ENCODE results near the gene ZHX3.

The ZHX3 gene

DNA sequence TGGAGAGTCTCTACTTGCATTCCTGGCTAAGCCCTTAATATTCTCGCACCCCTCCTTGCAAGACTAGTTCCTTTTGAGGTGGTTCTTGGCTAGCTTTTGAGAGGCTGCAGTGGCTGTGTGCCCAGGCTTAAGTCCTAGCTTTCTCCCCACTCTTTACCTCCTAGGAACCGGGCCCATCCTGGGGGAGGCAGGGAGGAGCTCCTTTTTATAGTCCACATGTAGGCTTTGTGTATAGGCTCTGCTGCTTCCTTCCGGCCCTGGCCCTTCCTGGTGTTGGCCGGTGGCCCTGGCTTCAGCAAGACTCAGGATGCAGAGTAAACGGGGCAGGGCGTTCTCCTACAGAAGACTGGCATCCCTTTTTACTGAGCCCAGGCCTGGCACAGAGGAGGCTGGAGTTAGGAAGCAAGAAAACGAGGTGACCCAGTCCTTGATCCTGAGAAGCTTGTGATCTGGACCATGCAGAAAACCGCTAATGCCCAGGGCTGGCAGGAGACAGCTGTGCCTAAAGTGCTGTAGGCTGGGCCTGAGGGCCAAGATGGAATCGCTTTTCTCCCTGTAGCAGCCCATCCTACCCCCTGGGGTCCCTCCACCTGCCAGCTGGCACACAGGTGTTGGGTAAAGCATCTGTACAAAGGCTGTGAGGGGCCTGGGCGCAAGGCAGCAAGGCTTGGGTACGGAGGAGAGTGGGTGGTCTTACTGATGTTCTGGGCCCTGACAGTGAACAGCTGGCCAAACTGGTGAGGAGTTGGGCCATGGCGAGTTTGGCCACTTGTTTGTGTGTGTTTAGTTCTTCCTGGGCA, 171.5 kb downstream of the ZHX3 start:
- DNase-seq (ENCODE audit: insufficient read length, low spot score), result no peak
- FAIRE-seq, result no peak
- TF ChIP-seq POLR2A (IDR thresholded peaks at IDR 0.05; ENCODE audit: low read depth, low read length), result no peak
- no peak for TF ChIP-seq TAF1 (IDR thresholded peaks at IDR 0.05; ENCODE audit: low read depth, low read length)
- no peak for TF ChIP-seq PAX5 (IDR thresholded peaks at IDR 0.05; ENCODE audit: insufficient read depth, low read length, severe bottlenecking)
- TF ChIP-seq POLR2AphosphoS5 (IDR thresholded peaks at IDR 0.05; ENCODE audit: low read depth, low read length), result no peak
- TF ChIP-seq SPI1 (IDR thresholded peaks at IDR 0.05; ENCODE audit: low read depth, low read length), result no peak
- TF ChIP-seq POU2F2 (IDR thresholded peaks at IDR 0.05; ENCODE audit: low read depth, low read length), result no peak

- DNase-seq (ENCODE audit: insufficient read length, low spot score) (no peak), FAIRE-seq (no peak)
- TF ChIP-seq PAX5 (IDR thresholded peaks at IDR 0.05; ENCODE audit: insufficient read depth, low read length, severe bottlenecking) (no peak), TAF1 (IDR thresholded peaks at IDR 0.05; ENCODE audit: low read depth, low read length) (no peak)
Observed at GRCh38 chr20:41145317-41145716, 172.2 kb downstream of the ZHX3 start.

GRCh38 chr20:41143354-41143753, 174.2 kb downstream of the ZHX3 start:
- FAIRE-seq, result peak; percentile 28
- DNase-seq (ENCODE audit: insufficient read length, low spot score), result no peak
- no peak for TF ChIP-seq PAX5 (IDR thresholded peaks at IDR 0.05; ENCODE audit: insufficient read depth, low read length, severe bottlenecking)
- TF ChIP-seq TAF1 (IDR thresholded peaks at IDR 0.05; ENCODE audit: low read depth, low read length), result no peak
- TF ChIP-seq POLR2A (IDR thresholded peaks at IDR 0.05; ENCODE audit: low read depth, low read length), result no peak
- no peak for TF ChIP-seq POU2F2 (IDR thresholded peaks at IDR 0.05; ENCODE audit: low read depth, low read length)
- no peak for TF ChIP-seq POLR2AphosphoS5 (IDR thresholded peaks at IDR 0.05; ENCODE audit: low read depth, low read length)
- no peak for TF ChIP-seq SPI1 (IDR thresholded peaks at IDR 0.05; ENCODE audit: low read depth, low read length)

DNA sequence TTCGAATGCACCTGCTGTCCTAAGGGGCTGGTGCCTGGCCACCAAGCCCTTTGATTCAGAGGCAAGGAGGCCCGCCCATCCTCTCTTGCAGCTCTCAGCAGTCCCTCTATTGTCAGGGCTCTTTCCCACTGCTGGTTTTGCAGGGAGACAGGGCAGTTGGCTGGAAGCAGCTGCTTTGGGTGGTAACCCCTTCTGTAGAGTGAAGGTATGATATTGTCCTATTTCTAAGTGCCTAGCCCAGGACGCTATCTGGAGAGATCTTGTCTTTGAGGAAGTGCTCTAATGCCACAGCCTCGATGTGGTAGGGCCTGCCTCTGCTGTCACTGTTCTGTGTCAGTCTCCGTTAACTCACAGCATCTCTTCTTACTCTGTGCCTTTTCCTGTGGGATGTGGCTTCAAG, 174.6 kb downstream of the ZHX3 start:
- DNase-seq (ENCODE audit: insufficient read length, low spot score) (no peak), FAIRE-seq (peak; percentile 75)
- TF ChIP-seq SPI1 (IDR thresholded peaks at IDR 0.05; ENCODE audit: low read depth, low read length) (peak; percentile 88), POU2F2 (IDR thresholded peaks at IDR 0.05; ENCODE audit: low read depth, low read length) (no peak)

DNA sequence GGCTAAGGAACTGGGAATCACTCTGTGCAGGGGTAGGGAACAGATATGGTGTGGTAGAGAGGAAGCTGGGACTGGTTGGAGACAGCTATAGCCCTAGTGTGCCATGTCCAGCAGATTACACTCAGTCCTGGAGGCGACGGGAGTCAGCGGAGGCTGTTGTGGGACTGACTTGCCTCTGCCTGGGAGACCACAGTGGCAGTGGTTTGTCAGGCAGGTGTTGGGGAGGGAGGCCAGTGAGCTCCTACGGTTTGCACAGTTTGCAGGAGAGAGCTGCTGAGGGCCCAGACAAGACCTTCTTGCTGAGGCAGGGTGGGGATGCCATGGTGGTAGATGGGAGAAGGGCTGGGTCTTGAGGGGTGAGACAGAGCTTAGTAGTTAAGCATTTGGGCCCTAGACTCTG, 175.3 kb downstream of the ZHX3 start:
- FAIRE-seq, result no peak
- no peak for DNase-seq (ENCODE audit: insufficient read length, low spot score)
- TF ChIP-seq SPI1 (IDR thresholded peaks at IDR 0.05; ENCODE audit: low read depth, low read length) (no peak), POLR2AphosphoS5 (IDR thresholded peaks at IDR 0.05; ENCODE audit: low read depth, low read length) (no peak), POLR2A (IDR thresholded peaks at IDR 0.05; ENCODE audit: low read depth, low read length) (no peak), POU2F2 (IDR thresholded peaks at IDR 0.05; ENCODE audit: low read depth, low read length) (no peak), PAX5 (IDR thresholded peaks at IDR 0.05; ENCODE audit: insufficient read depth, low read length, severe bottlenecking) (no peak), TAF1 (IDR thresholded peaks at IDR 0.05; ENCODE audit: low read depth, low read length) (no peak)

DNA sequence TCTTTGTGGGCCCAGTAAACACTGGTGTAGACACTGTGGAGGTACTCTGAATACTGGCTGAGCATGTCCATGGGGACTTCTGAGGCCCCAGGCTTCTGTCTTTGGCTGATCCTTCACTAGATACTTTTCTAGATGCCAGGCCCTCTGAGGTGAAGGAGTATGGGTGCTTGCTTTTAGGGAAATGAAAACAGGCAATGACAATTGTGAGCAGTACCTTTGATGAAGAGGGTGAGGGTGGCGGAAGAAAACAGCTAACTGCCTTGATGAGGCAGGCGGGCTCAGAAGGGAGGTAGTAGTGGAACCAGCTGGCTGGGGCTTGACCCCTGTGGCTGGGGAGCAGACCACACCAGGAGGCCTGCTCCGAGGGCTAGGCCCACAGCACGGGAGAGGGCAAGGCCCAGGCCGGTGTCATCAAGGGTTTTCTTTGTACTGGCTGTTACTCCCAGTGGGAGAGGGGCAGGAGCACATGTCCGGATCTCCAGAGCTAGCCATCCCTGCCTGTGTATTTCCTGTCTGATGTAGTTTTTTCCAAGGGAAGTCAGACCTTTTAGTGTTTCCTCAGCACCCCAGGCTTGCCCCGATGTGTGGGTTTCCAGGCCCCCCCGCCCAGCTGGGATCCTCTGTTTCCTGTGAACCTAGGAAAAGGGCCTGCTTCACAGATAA, 176.2 kb downstream of the ZHX3 start:
- DNase-seq (ENCODE audit: insufficient read length, low spot score) (no peak), FAIRE-seq (peak; percentile 91)
- TF ChIP-seq POLR2AphosphoS5 (IDR thresholded peaks at IDR 0.05; ENCODE audit: low read depth, low read length), result no peak
- TF ChIP-seq SPI1 (IDR thresholded peaks at IDR 0.05; ENCODE audit: low read depth, low read length), result peak; percentile 77
- no peak for TF ChIP-seq POU2F2 (IDR thresholded peaks at IDR 0.05; ENCODE audit: low read depth, low read length)
- TF ChIP-seq PAX5 (IDR thresholded peaks at IDR 0.05; ENCODE audit: insufficient read depth, low read length, severe bottlenecking), result no peak
- no peak for TF ChIP-seq POLR2A (IDR thresholded peaks at IDR 0.05; ENCODE audit: low read depth, low read length)

GRCh38 chr20:41140226-41141133, 177.1 kb downstream of the ZHX3 start:
- no peak for DNase-seq (ENCODE audit: insufficient read length, low spot score)
- FAIRE-seq, result no peak

DNA sequence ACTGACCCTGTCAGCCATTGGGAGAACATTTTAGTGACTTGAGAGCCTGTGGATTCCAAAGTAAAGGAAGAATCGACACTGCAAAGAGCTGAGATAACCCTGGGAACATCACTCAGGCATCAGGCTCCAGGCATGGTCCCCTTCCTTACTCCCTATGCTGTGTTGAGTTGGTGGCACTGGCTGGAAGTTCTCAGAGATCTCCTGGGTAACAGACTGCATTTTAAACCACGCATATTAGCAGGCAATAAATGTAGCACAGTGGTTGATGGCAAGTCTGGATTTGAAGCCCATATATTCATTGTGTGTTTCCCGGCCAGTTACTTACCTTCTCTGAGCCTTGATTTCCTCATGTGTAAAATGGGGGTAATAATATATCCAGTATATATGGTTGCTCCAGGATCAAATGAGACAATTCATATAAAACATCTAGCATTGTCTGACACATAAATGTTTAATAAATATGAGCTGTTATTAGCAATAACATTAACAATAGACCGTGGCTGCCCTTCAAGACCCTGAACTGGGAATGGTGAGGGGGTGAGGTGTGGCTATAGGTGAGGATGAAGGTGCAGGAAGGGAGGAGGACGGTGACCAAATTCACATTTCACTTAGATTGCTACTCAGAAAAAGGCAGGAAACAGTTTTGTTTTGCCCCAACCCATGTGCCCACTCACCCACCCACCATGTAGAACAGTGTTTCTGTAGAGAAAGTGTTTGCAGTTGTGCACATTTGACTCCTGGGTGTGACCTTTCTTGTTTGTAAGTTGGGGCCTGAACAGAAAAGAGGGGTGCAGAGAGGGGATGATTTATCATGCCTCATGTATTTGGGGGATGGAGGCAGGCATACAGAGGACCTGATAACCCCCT, 178.1 kb downstream of the ZHX3 start:
- no peak for FAIRE-seq
- DNase-seq (ENCODE audit: insufficient read length, low spot score), result no peak
- TF ChIP-seq POLR2AphosphoS5 (IDR thresholded peaks at IDR 0.05; ENCODE audit: low read depth, low read length) (no peak), PAX5 (IDR thresholded peaks at IDR 0.05; ENCODE audit: insufficient read depth, low read length, severe bottlenecking) (no peak), POLR2A (IDR thresholded peaks at IDR 0.05; ENCODE audit: low read depth, low read length) (no peak), SPI1 (IDR thresholded peaks at IDR 0.05; ENCODE audit: low read depth, low read length) (no peak), TAF1 (IDR thresholded peaks at IDR 0.05; ENCODE audit: low read depth, low read length) (no peak), POU2F2 (IDR thresholded peaks at IDR 0.05; ENCODE audit: low read depth, low read length) (no peak)

More at GRCh38 chr20:41140226-41141133, 177.1 kb downstream of the ZHX3 start:
- no peak for TF ChIP-seq SPI1 (IDR thresholded peaks at IDR 0.05; ENCODE audit: low read depth, low read length)
- TF ChIP-seq POLR2A (IDR thresholded peaks at IDR 0.05; ENCODE audit: low read depth, low read length), result no peak
- TF ChIP-seq POLR2AphosphoS5 (IDR thresholded peaks at IDR 0.05; ENCODE audit: low read depth, low read length), result no peak
- no peak for TF ChIP-seq PAX5 (IDR thresholded peaks at IDR 0.05; ENCODE audit: insufficient read depth, low read length, severe bottlenecking)
- no peak for TF ChIP-seq POU2F2 (IDR thresholded peaks at IDR 0.05; ENCODE audit: low read depth, low read length)
- no peak for TF ChIP-seq TAF1 (IDR thresholded peaks at IDR 0.05; ENCODE audit: low read depth, low read length)

All from GM12891 (cell line).